CD4-positive, alpha-beta T cell treated with Interleukin-10 for 1 hour (primary cell): Measurements from ENCODE around the gene ADAM21.

Experiments
- DNase-seq: peaks from one replicate; pipeline ENCODE4 v3.0.0-alpha.2; 2020

ADAM21 gene

GRCh38 chr14:70489579-70490200 lies 37.7 kb downstream of the ADAM21 start:
- DNase-seq, result no peak

DNA sequence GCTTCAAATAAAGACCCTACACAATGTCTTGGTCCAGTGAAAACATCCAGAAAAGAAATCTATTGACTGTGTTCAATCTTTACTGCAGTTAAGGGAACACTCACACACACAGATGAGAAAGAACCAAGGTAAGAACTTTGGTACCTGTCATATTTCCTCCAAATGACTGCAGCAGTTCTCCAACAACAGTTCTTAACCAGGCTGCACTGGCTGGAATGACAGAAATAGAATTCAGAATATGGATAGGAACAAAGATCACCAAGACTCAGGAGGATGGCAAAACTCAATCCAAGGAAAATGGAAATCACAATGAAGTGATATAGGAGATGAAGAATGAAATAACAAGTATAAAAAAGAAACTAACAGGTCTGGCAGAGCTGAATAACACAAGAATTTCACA lies 46.2 kb downstream of the ADAM21 start:
- no peak for DNase-seq
